A549 (cell line): ENCODE data around the gene AMHR2. TPM values are rescaled to one million over a fixed set of nuclear protein-coding genes. Genes with fewer than 3 reads are reported as not detected.

ENCODE experiments used
- ATAC-seq, 2 experiments: fragments of 200-7000 bp in 1 of 2; fragments of >200 bp in 1 of 2; cut with Nextera tagmentation in 1 of 2; cut with Tn5 transposase in 1 of 2; 3 replicates each; pipeline versions ENCODE4 v1.8.0 to v1.9.1; 2018 to 2020; ENCODE audit warnings: mild to moderate bottlenecking in 1 of 2, moderate library complexity in 1 of 2
- CTCF ChIA-PET: fragments of 300-600 bp; sonication (Branson Sonifier 250); formaldehyde crosslinking; extraction: SDS; loops from one replicate; lab custom pipeline; 2021; ENCODE audit warnings: antibody characterized with exemption, inconsistent platforms; lab: Yijun Ruan, JAX
- POLR2A ChIA-PET: fragments of 350-600 bp; formaldehyde crosslinking; extraction: SDS; loops from one replicate; lab custom pipeline; 2021; ENCODE audit warnings: antibody characterized with exemption, inconsistent platforms; lab: Yijun Ruan, JAX
- DNase-seq, 2 experiments: peaks; one replicate each; pipeline versions ENCODE4 v3.0.0 to v3.0.0-alpha.2; 2011 to 2016; ENCODE audit warnings: low read depth in 1 of 2, low spot score in 1 of 2
- FAIRE-seq: peaks from 2 replicates; lab custom pipeline; 2011; peaks lifted over from hg19 to GRCh38; lab: Jason Lieb, UNC
- H3K27ac ChIP-seq, 2 experiments: fragments of >200 bp; sonication (Bioruptor Twin); formaldehyde crosslinking; 3 replicates each; pipeline ENCODE4 v1.5.1; 2016 to 2017
- H3K4me1 ChIP-seq: fragments of >200 bp; sonication (Bioruptor Twin); formaldehyde crosslinking; 3 replicates; pipeline ENCODE4 v1.6.1; 2016
- H3K4me2 ChIP-seq: fragments of >200 bp; sonication (Bioruptor Twin); formaldehyde crosslinking; 3 replicates; pipeline ENCODE4 v1.6.1; 2016
- H3K4me3 ChIP-seq: fragments of >200 bp; sonication (Bioruptor Twin); formaldehyde crosslinking; 3 replicates; pipeline ENCODE4 v1.5.1; 2016
- H3K9me3 ChIP-seq: fragments of >200 bp; sonication (Bioruptor Twin); formaldehyde crosslinking; 3 replicates; pipeline ENCODE4 v1.6.1; 2016
- CBX8 ChIP-seq: fragments of 200-600 bp; sonication (generic); IDR thresholded peaks from 2 replicates; pipeline ENCODE4 v1.6.1; 2016
- E2F6 ChIP-seq: IDR thresholded peaks from 2 replicates; pipeline ENCODE4 v1.6.1; 2012; ENCODE audit warnings: low read depth, borderline replicate concordance
- EHF ChIP-seq: fragments of 250-450 bp; sonication (Bioruptor Pico); IDR thresholded peaks from 2 replicates; pipeline ENCODE4 v1.5.0; 2020; ENCODE audit warnings: mild to moderate bottlenecking
- FOSB ChIP-seq: fragments of 250-450 bp; sonication (Bioruptor Pico); IDR thresholded peaks from 2 replicates; pipeline ENCODE4 v1.5.0; 2020; ENCODE audit warnings: mild to moderate bottlenecking, moderate library complexity
- GATA3 ChIP-seq: IDR thresholded peaks from 2 replicates; pipeline ENCODE4 v1.6.1; 2012; ENCODE audit warnings: borderline replicate concordance
- HOXA7 ChIP-seq: fragments of 250-450 bp; sonication (Bioruptor Pico); IDR thresholded peaks from 2 replicates; pipeline ENCODE4 v1.5.0; 2020; ENCODE audit warnings: mild to moderate bottlenecking, moderate library complexity
- JUN ChIP-seq, 2 experiments: fragments of >200 bp; sonication (Bioruptor Twin); formaldehyde crosslinking; IDR thresholded peaks; 2 replicates in 1 of 2; 3 replicates in 1 of 2; pipeline ENCODE4 v1.6.1; 2016 to 2017
- JUNB ChIP-seq: fragments of >200 bp; sonication (Bioruptor Twin); formaldehyde crosslinking; IDR thresholded peaks from 2 replicates; pipeline ENCODE4 v1.6.1; 2016
- KDM1A ChIP-seq: fragments of 200-600 bp; sonication (generic); IDR thresholded peaks from 2 replicates; pipeline ENCODE4 v1.6.1; 2016; ENCODE audit warnings: low read depth, mild to moderate bottlenecking
- KDM5A ChIP-seq: fragments of 200-600 bp; sonication (generic); IDR thresholded peaks from 2 replicates; pipeline ENCODE4 v1.6.1; 2016; ENCODE audit warnings: antibody characterized with exemption, mild to moderate bottlenecking
- MAFK ChIP-seq: fragments of 450-650 bp; IDR thresholded peaks from 2 replicates; pipeline ENCODE4 v1.6.1; 2014; ENCODE audit not compliant: partially characterized antibody
- MYC ChIP-seq: IDR thresholded peaks from 2 replicates; pipeline ENCODE4 v1.6.1; 2012; ENCODE audit warnings: mild to moderate bottlenecking, inconsistent platforms, low read length, improper control_type of control experiment, borderline replicate concordance
- PHF8 ChIP-seq: fragments of 200-600 bp; sonication (generic); IDR thresholded peaks from 2 replicates; pipeline ENCODE4 v1.6.1; 2016; ENCODE audit warnings: low read depth, mild to moderate bottlenecking, antibody characterized with exemption, moderate library complexity, borderline replicate concordance
- POLR2A ChIP-seq: IDR thresholded peaks from 2 replicates; pipeline ENCODE4 v1.6.1; 2012; ENCODE audit warnings: mild to moderate bottlenecking, low read length
- POLR2AphosphoS2 ChIP-seq: conservative IDR thresholded peaks from 2 replicates; pipeline ENCODE4 v1.6.1; 2012; ENCODE audit warnings: low read length, improper control_type of control experiment, inconsistent platforms
- RAD21 ChIP-seq, 2 experiments: fragments of >200 bp in 1 of 2; sonication (Bioruptor Twin) in 1 of 2; formaldehyde crosslinking in 1 of 2; IDR thresholded peaks in 1 of 2; conservative IDR thresholded peaks in 1 of 2; 2 replicates in 1 of 2; 3 replicates in 1 of 2; pipeline ENCODE4 v1.6.1; 2012 to 2018; ENCODE audit warnings: inconsistent platforms in 1 of 2
- RARB ChIP-seq: fragments of 250-450 bp; sonication (Bioruptor Pico); IDR thresholded peaks from 2 replicates; pipeline ENCODE4 v1.8.0; 2021; ENCODE audit warnings: mild to moderate bottlenecking, moderate library complexity
- REST ChIP-seq: fragments of 200-600 bp; sonication (generic); IDR thresholded peaks from 2 replicates; pipeline ENCODE4 v1.6.1; 2016; ENCODE audit warnings: antibody characterized with exemption, mild to moderate bottlenecking, moderate library complexity
- SMC3 ChIP-seq: fragments of >200 bp; sonication (Bioruptor Twin); formaldehyde crosslinking; IDR thresholded peaks from 3 replicates; pipeline ENCODE4 v1.6.1; 2018; ENCODE audit warnings: inconsistent platforms
- TFCP2L1 ChIP-seq: fragments of 250-450 bp; sonication (Bioruptor Pico); IDR thresholded peaks from 2 replicates; pipeline ENCODE4 v1.5.0; 2021; ENCODE audit warnings: mild to moderate bottlenecking
- TP53 ChIP-seq: fragments of 250-450 bp; sonication (Bioruptor Pico); IDR thresholded peaks from 2 replicates; pipeline ENCODE4 v1.5.0; 2021; ENCODE audit warnings: mild to moderate bottlenecking, moderate library complexity
- ZSCAN20 ChIP-seq: fragments of 250-450 bp; sonication (Bioruptor Pico); IDR thresholded peaks from 2 replicates; pipeline ENCODE4 v1.8.0; 2022; ENCODE audit warnings: mild to moderate bottlenecking, moderate library complexity
- WGBS: methylation state at CpG from one replicate; pipeline ENCODE4 v1.1.6; 2017; ENCODE audit errors: missing lambda C conversion rate; 5-methylcytosine and 5-hydroxymethylcytosine counted together
- polyA plus RNA-seq, 4 experiments: library from polyadenylated mRNA; depleted of rRNA in 3 of 4; stranded (reverse); fragments of >200 nt; fragmentation: RNase III in 1 of 4; extraction: RNeasy Plus Mini Kit Qiagen cat#74134 plus additional on column Dnase treatment in 1 of 4; gene quantifications; 2 replicates in 3 of 4; 3 replicates in 1 of 4; pipeline ENCODE4 v1.2.3, GENCODE V29; 2011 to 2017
- TF ChIP-seq, protein P1 (sequence below): fragments of >200 bp; sonication (Bioruptor Twin); formaldehyde crosslinking; IDR thresholded peaks from 3 replicates; pipeline ENCODE4 v1.6.1; 2016
- TF ChIP-seq, protein P2 (sequence below): fragments of 250-450 bp; sonication (Bioruptor Pico); IDR thresholded peaks from 2 replicates; pipeline ENCODE4 v1.5.0; 2021; ENCODE audit warnings: mild to moderate bottlenecking, moderate library complexity, borderline replicate concordance
- TF ChIP-seq, protein P3 (sequence below): fragments of >200 bp; sonication (Bioruptor Twin); formaldehyde crosslinking; IDR thresholded peaks from 3 replicates; pipeline ENCODE4 v1.5.1; 2016
- TF ChIP-seq, protein P4 (sequence below): IDR thresholded peaks from 2 replicates; pipeline ENCODE4 v1.6.1; 2012

Gene AMHR2
- polyA plus RNA-seq, 2 of the 4 experiments (the other 2 are of a cell fraction), result 0.12 to 0.18 TPM

GRCh38 chr12:53451661-53452158, 28.1 kb downstream of the AMHR2 start, which contains the start of gene PCBP2 (continued):
- TF ChIP-seq, protein P1, sequence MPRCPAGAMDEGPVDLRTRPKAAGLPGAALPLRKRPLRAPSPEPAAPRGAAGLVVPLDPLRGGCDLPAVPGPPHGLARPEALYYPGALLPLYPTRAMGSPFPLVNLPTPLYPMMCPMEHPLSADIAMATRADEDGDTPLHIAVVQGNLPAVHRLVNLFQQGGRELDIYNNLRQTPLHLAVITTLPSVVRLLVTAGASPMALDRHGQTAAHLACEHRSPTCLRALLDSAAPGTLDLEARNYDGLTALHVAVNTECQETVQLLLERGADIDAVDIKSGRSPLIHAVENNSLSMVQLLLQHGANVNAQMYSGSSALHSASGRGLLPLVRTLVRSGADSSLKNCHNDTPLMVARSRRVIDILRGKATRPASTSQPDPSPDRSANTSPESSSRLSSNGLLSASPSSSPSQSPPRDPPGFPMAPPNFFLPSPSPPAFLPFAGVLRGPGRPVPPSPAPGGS, result peak; percentile 79; the same call in 2 of the 3 replicates
- TF ChIP-seq SMC3, result peak; percentile 36
- no peak for TF ChIP-seq JUNB
- peak; percentile 72 for TF ChIP-seq POLR2A
- TF ChIP-seq ZSCAN20 (CRISPR knock-in tag), result no peak

DNA sequence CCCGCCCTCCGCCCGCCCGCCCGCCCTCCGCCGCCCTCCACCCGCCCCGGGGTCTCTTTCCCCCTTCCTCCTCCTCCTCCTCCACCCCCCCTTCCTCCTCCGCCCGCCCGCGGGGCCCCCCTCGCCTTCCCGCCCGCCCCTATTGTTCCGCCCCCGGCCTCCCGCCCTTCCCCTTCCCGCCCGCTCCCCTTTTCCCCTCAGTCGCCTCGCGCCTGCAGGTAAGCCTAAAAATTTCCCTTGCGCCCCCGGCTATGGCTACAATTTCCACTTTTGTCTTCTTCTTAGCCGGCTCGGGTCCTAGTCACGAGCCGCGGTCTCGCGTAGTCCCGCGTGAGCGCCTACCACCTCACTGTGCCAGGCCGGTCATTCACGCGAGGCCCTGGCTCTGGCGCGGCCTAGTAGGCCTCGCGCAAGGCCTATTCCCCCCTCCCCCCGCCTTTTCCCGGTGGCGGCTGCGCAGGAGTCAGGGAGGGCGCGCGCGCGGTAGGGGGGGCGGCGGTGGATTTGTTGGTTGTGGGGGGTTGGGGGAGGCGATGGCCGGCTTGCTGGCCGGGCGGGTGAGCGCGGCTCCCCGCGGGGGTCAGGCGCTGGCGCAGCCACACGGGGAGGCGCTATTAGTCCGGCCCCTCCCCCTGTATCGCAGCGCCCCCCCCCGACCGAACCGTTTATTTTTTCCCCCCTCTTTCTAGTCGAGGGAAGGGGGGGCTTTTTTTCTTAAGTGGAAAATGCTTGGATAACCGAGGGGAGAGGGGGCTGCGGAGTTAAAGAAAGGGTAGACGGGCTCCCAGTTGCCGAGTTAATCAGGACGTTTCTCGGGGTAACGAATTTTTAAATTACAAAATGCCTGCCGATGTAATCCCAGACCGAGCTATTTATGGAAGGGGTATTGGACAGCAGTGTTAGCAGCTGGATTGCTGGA, 28.8 kb downstream of the AMHR2 start:
- no peak for FAIRE-seq
- DNase-seq, result peak; percentile 74 to 95
- ChIA-PET CTCF (interaction anchor here (0.7 to 1.9 kb wide), 9 partner anchors 10 to 70 kb away, joined by 3 to 7 read pairs (median 3); no protein-coding TSS in a partner anchor), POLR2A (interaction anchor here (0.7 to 1.5 kb wide), 5 partner anchors 11 to 215 kb away, joined by 3 to 10 read pairs (median 4); partner anchors contain the start of genes PRR13 and TARBP2)
- peak; percentile 75 to 80 for ATAC-seq
- TF ChIP-seq JUN (IDR thresholded peaks at IDR 0.05), result peak; percentile 19 to 88; a peak in 3 of 5 replicates
- peak; percentile 24; the same call in 1 of the 3 replicates for TF ChIP-seq SMC3
- TF ChIP-seq PHF8, result peak; percentile 100
- 0 out of 2 replicates have a peak, but pooled peaks have one; percentile 10 for TF ChIP-seq RARB
- TF ChIP-seq, protein P2, sequence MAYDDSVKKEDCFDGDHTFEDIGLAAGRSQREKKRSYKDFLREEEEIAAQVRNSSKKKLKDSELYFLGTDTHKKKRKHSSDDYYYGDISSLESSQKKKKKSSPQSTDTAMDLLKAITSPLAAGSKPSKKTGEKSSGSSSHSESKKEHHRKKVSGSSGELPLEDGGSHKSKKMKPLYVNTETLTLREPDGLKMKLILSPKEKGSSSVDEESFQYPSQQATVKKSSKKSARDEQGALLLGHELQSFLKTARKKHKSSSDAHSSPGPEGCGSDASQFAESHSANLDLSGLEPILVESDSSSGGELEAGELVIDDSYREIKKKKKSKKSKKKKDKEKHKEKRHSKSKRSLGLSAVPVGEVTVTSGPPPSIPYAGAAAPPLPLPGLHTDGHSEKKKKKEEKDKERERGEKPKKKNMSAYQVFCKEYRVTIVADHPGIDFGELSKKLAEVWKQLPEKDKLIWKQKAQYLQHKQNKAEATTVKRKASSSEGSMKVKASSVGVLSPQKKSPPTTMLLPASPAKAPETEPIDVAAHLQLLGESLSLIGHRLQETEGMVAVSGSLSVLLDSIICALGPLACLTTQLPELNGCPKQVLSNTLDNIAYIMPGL (CRISPR knock-in tag), result peak; percentile 100
- TF ChIP-seq REST, result peak; percentile 58
- peak; percentile 21; the same call in 1 of the 2 replicates for TF ChIP-seq MYC
- TF ChIP-seq RAD21 (conservative IDR thresholded peaks at IDR 0.05 in 1 of 2, IDR thresholded peaks at IDR 0.05 in 1 of 2), result peak; percentile 21 to 45; a peak in 3 of 5 replicates
- TF ChIP-seq KDM5A, result 0 out of 2 replicates have a peak, but pooled peaks have one; percentile 25
- TF ChIP-seq, protein P3, sequence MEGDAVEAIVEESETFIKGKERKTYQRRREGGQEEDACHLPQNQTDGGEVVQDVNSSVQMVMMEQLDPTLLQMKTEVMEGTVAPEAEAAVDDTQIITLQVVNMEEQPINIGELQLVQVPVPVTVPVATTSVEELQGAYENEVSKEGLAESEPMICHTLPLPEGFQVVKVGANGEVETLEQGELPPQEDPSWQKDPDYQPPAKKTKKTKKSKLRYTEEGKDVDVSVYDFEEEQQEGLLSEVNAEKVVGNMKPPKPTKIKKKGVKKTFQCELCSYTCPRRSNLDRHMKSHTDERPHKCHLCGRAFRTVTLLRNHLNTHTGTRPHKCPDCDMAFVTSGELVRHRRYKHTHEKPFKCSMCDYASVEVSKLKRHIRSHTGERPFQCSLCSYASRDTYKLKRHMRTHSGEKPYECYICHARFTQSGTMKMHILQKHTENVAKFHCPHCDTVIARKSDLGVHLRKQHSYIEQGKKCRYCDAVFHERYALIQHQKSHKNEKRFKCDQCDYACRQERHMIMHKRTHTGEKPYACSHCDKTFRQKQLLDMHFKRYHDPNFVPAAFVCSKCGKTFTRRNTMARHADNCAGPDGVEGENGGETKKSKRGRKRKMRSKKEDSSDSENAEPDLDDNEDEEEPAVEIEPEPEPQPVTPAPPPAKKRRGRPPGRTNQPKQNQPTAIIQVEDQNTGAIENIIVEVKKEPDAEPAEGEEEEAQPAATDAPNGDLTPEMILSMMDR, result peak; percentile 71
- no peak; the same call in 1 of the 2 replicates for TF ChIP-seq GATA3
- peak; percentile 36 for TF ChIP-seq E2F6
- 0 out of 2 replicates have a peak, but pooled peaks have one; percentile 40 for TF ChIP-seq POLR2AphosphoS2
- TF ChIP-seq KDM1A, result no peak
- TF ChIP-seq FOSB, result peak; percentile 58
- TF ChIP-seq POLR2A, result peak; percentile 35; the same call in 1 of the 2 replicates
- TF ChIP-seq HOXA7, result no peak
- no peak for TF ChIP-seq MAFK
- peak; percentile 85 for TF ChIP-seq TP53 (CRISPR knock-in tag)
- TF ChIP-seq TFCP2L1 (CRISPR knock-in tag), result peak; percentile 69; the same call in 1 of the 2 replicates
- no peak for TF ChIP-seq EHF
- TF ChIP-seq, protein P4, sequence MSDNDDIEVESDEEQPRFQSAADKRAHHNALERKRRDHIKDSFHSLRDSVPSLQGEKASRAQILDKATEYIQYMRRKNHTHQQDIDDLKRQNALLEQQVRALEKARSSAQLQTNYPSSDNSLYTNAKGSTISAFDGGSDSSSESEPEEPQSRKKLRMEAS, result peak; percentile 84
- TF ChIP-seq CBX8, result peak; percentile 91; the same call in 1 of the 2 replicates
- Histone ChIP-seq H3K9me3 (no peaks in the 10 kb centered on the region), H3K27ac (peak overlapping the region; percentile 98 to 99), H3K4me3 (peak overlapping the region; percentile 88), H3K4me1 (peaks cover 23% of the 10 kb centered on the region), H3K4me2 (peak overlapping the region; percentile 80)
- WGBS, result 3% methylated on average over 41 of the region's 82 CpGs
